ENCODE data around the gene MRPL38. TPM values are rescaled to one million over a fixed set of nuclear protein-coding genes. Genes with fewer than 3 reads are reported as not detected.

Gene MRPL38
- total and polyA plus RNA-seq, 4 donors, result 47.8 to 105 (median 66.1) TPM

DNA sequence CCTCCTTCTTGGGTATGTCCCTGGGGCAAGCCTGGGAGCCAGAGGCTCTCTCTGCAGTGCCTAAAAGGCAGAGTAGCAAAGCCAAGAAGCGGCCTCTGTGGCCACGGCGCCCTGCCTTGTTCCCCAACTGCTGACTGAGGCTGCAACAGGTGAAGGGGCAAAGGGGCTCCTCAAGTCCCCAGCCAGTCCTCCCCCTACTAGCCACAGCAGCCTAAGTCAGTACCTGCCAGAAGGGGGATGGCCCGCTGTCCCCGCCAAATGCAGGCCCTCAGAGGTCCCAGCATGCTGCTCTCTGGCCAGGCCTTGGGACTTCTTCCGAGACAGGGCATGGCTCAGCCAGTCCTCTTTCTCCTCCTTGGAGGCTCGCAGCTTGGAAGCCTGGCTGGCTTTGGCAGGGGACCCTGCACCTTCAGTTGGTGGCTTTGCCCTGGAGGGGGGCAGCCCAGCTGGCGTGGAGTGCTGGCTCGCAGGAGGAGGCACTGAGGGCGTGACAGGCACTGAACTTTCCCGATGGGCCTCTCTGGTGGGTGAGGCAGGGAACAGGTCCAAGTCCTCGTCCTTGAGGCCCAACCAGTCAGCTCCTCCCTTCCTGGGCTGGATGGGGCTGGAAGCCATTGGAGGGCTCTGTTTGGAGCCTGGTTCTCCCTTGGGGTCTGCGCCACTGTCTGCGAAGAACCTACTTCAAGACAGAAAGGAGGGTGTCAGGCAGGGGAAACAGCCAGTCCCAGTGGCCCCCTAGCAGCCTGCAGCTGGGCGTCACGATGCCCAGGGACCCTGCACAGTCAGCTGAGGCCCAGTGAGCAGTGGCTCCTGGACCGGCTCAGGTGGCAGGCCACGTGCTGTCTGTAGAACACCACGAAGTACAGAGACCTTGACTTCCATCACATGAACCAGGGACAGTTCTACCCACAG, 18.5 kb upstream of the MRPL38 start:
- no peak overlapping the region for H3K27ac ChIP-seq (ENCODE audit: low read depth in 1 of 2, low read length in 1 of 2)
- TF ChIP-seq, protein P1, sequence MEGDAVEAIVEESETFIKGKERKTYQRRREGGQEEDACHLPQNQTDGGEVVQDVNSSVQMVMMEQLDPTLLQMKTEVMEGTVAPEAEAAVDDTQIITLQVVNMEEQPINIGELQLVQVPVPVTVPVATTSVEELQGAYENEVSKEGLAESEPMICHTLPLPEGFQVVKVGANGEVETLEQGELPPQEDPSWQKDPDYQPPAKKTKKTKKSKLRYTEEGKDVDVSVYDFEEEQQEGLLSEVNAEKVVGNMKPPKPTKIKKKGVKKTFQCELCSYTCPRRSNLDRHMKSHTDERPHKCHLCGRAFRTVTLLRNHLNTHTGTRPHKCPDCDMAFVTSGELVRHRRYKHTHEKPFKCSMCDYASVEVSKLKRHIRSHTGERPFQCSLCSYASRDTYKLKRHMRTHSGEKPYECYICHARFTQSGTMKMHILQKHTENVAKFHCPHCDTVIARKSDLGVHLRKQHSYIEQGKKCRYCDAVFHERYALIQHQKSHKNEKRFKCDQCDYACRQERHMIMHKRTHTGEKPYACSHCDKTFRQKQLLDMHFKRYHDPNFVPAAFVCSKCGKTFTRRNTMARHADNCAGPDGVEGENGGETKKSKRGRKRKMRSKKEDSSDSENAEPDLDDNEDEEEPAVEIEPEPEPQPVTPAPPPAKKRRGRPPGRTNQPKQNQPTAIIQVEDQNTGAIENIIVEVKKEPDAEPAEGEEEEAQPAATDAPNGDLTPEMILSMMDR (IDR thresholded peaks at IDR 0.05; ENCODE audit: control extremely low read depth, extremely low read depth), result no peak
- DNase-seq, result no peak
- no peaks in the 10 kb centered on the region for H3K36me3 ChIP-seq (ENCODE audit: control insufficient read depth in 4 of 4, insufficient read depth in 4 of 4, low read length in 4 of 4)
- no peaks in the 10 kb centered on the region for H3K4me1 ChIP-seq (ENCODE audit: control insufficient read depth in 5 of 5, insufficient read depth in 5 of 5, low read length in 5 of 5)
- no peaks in the 10 kb centered on the region for H3K27me3 ChIP-seq (ENCODE audit: control insufficient read depth in 3 of 3, insufficient read depth in 3 of 3, low read length in 2 of 3)
- no peaks in the 10 kb centered on the region for H3K9me3 ChIP-seq (ENCODE audit: control insufficient read depth in 4 of 4, insufficient read depth in 3 of 4, low read length in 3 of 4)
- 79 to 85% methylated on average over 19 of the region's 19 CpGs for WGBS, 2 donors
- no peak for ATAC-seq (ENCODE audit: insufficient read depth, low FRiP score)
- no peak overlapping the region for H3K4me3 ChIP-seq
- H3K9ac ChIP-seq (ENCODE audit: insufficient read depth in 1 of 2, low read length in 2 of 2), result no peak overlapping the region

DNA sequence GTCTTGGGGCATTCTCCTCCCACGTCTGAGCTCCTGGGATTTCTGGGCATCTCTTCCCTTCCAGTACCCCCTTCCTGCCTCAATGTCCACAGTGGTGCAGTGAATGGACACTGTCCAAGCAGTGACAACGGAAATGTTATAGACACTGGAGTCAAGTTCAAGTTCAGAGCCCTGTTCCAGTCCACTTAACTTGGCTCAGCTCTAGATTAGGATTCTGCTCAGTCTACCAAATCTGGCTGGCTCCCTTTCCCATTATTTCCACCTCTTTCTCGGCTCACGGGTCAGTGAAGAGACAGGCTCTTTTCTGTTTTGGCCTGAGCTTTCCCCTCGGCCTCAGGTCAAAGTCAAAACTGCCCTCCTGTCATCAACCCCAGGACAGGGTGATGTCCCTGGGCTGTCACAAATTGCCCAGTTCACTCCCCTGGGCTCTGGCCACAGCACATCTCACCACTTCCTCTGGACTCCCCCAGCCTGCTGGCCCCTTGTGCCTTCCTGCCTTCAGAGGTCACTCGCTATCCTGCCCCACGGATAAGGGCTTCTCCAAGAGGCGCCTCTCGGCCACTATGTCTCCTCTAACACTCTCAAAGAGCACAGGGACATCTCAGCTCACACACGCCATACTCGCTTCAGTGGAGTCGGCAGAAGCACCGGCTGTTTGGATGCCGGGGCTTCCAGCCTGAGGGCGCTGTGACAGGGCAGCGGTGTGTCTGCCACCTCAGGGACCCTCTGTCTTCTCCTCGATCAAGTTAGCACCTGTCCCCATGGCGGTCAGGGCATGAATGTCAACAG, 17.7 kb upstream of the MRPL38 start:
- Histone ChIP-seq H3K4me3 (no peak overlapping the region), H3K4me1 (ENCODE audit: control insufficient read depth in 5 of 5, insufficient read depth in 5 of 5, low read length in 5 of 5) (no peaks in the 10 kb centered on the region), H3K27me3 (ENCODE audit: control insufficient read depth in 3 of 3, insufficient read depth in 3 of 3, low read length in 2 of 3) (no peaks in the 10 kb centered on the region), H3K9me3 (ENCODE audit: control insufficient read depth in 4 of 4, insufficient read depth in 3 of 4, low read length in 3 of 4) (no peaks in the 10 kb centered on the region), H3K27ac (ENCODE audit: low read depth in 1 of 2, low read length in 1 of 2) (no peak overlapping the region), H3K36me3 (ENCODE audit: control insufficient read depth in 4 of 4, insufficient read depth in 4 of 4, low read length in 4 of 4) (peaks cover 0 to 3% (median 0%) of the 10 kb centered on the region in 4 donors), H3K9ac (ENCODE audit: insufficient read depth in 1 of 2, low read length in 2 of 2) (no peak overlapping the region)
- DNase-seq, result no peak
- TF ChIP-seq, protein P1 (IDR thresholded peaks at IDR 0.05; ENCODE audit: control extremely low read depth, extremely low read depth), result no peak
- no peak for ATAC-seq (ENCODE audit: insufficient read depth, low FRiP score)
- 87 to 90% methylated on average over 18 of the region's 18 CpGs for WGBS, 2 donors

DNA sequence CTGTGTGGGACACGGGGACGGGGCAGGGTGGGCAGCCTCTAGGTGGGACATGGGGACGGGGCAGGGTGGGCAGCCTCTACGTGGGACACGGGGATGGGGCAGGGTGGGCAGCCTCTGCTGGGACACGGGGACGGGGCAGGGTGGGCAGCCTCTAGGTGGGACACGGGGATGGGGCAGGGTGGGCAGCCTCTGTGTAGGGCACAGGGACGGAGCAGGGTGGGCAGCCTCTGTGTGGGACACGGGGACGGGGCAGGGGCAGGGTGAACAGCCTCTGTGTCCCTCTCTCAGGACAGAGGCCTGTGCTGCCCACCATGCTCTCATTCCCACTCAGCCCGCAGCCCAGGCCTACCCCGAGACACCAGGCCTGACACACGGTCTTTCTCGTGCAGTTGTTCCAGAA, 16.9 kb upstream of the MRPL38 start:
- no peak overlapping the region for H3K9ac ChIP-seq (ENCODE audit: insufficient read depth in 1 of 2, low read length in 2 of 2)
- peaks cover 0 to 4% (median 0%) of the 10 kb centered on the region in 4 donors for H3K36me3 ChIP-seq (ENCODE audit: control insufficient read depth in 4 of 4, insufficient read depth in 4 of 4, low read length in 4 of 4)
- no peaks in the 10 kb centered on the region for H3K9me3 ChIP-seq (ENCODE audit: control insufficient read depth in 4 of 4, insufficient read depth in 3 of 4, low read length in 3 of 4)
- no peak overlapping the region for H3K27ac ChIP-seq (ENCODE audit: low read depth in 1 of 2, low read length in 1 of 2)
- H3K4me3 ChIP-seq, result no peak overlapping the region
- no peak for ATAC-seq (ENCODE audit: insufficient read depth, low FRiP score)
- 97% methylated on average over 15 of the region's 15 CpGs for WGBS, 2 donors
- TF ChIP-seq, protein P1 (IDR thresholded peaks at IDR 0.05; ENCODE audit: control extremely low read depth, extremely low read depth), result no peak
- H3K27me3 ChIP-seq (ENCODE audit: control insufficient read depth in 3 of 3, insufficient read depth in 3 of 3, low read length in 2 of 3), result no peaks in the 10 kb centered on the region
- no peaks in the 10 kb centered on the region for H3K4me1 ChIP-seq (ENCODE audit: control insufficient read depth in 5 of 5, insufficient read depth in 5 of 5, low read length in 5 of 5)
- no peak for DNase-seq
